Ascending aorta (tissue), 2 donors: ENCODE measurements around the gene GPR27. TPM values are rescaled to one million over a fixed set of nuclear protein-coding genes. Genes with fewer than 3 reads are reported as not detected.

Source experiments
- DNase-seq, 2 donors: peaks; one replicate each; pipeline ENCODE4 v3.0.0-alpha.2; 2019; ENCODE audit warnings: low spot score in 2 of 2
- H3K27ac ChIP-seq, 2 donors: fragments of 200-600 bp; sonication (generic); one replicate each; pipeline ENCODE4 v1.5.1; 2016 to 2017; ENCODE audit warnings: mild to moderate bottlenecking in 1 of 2
- H3K27me3 ChIP-seq: fragments of 200-600 bp; sonication (generic); one replicate; pipeline ENCODE4 v1.5.1; 2017
- H3K36me3 ChIP-seq, 2 donors: fragments of 200-600 bp; sonication (generic); one replicate each; pipeline ENCODE4 v1.5.1; 2016
- H3K4me1 ChIP-seq, 2 donors: fragments of 200-600 bp; sonication (generic); one replicate each; pipeline ENCODE4 v1.5.1; 2016 to 2017; ENCODE audit warnings: mild to moderate bottlenecking in 1 of 2
- H3K4me3 ChIP-seq, 2 donors: fragments of 200-600 bp; sonication (generic); one replicate each; pipeline ENCODE4 v1.5.1; 2016 to 2017; ENCODE audit warnings: mild to moderate bottlenecking in 1 of 2
- H3K9me3 ChIP-seq, 2 donors: fragments of 200-600 bp; sonication (generic); one replicate each; pipeline ENCODE4 v1.5.1; 2016
- CTCF ChIP-seq, 3 experiments: fragments of 200-600 bp in 2 of 3; fragments of 450-650 bp in 1 of 3; sonication (generic) in 2 of 3; IDR thresholded peaks; one replicate each; pipeline ENCODE4 v1.5.1; 2016 to 2019; ENCODE audit warnings: antibody characterized with exemption in 3 of 3, mild to moderate bottlenecking in 1 of 3, moderate library complexity in 1 of 3
- intact Hi-C: fragments of 100-400 bp; cut with DNase I; formaldehyde crosslinking; loops from one replicate; pipeline ENCODE4 v1.15.1; 2023
- total RNA-seq: library from RNA; depleted of rRNA; stranded (reverse); fragments of >200 nt; gene quantifications from one replicate; pipeline ENCODE4 v1.1.0, GENCODE V29; 2016

Gene GPR27
- total RNA-seq, 1 donor from 2014 or later: 2.4 TPM

- H3K4me1 ChIP-seq: peaks cover 0 to 6% of the 10 kb centered on the region in 2 donors
- H3K9me3 ChIP-seq: no peaks in the 10 kb centered on the region
- TF ChIP-seq CTCF (IDR thresholded peaks at IDR 0.05): no peak
- H3K36me3 ChIP-seq: no peaks in the 10 kb centered on the region
- no peaks in the 10 kb centered on the region for H3K27me3 ChIP-seq
- intact Hi-C loops: loop anchor here (10.0 kb wide), 1 partner anchor 1360 kb away; no protein-coding TSS in a partner anchor
- DNase-seq: peak in 1 of 2 donors; percentile 78
- H3K4me3 ChIP-seq: peak overlapping the region; percentile 86 to 95
- H3K27ac ChIP-seq: peak overlapping the region; percentile 50
Observed at GRCh38 chr3:71724584-71725270, 28.9 kb upstream of the GPR27 start.

GRCh38 chr3:71725271-71725991 lies 28.2 kb upstream of the GPR27 start, which contains the start of gene EIF4E3:
EIF4E3 (minus strand) TSS chr3:71725402; CDS start chr3:71725367, 35 bp downstream.
- intact Hi-C loops: loop anchor here (10.0 kb wide), 1 partner anchor 1359 kb away; no protein-coding TSS in a partner anchor
- peak in 1 of 2 donors; percentile 68 for DNase-seq
- H3K27ac ChIP-seq: peak within 1 kb of the TSS; percentile 63 to 74

GRCh38 chr3:71726146-71726545 lies 27.5 kb upstream of the GPR27 start:
- Histone ChIP-seq H3K27ac (no peak overlapping the region), H3K4me3 (peak overlapping the region in 1 of 2 donors; percentile 90), H3K36me3 (no peaks in the 10 kb centered on the region), H3K27me3 (no peaks in the 10 kb centered on the region), H3K4me1 (peaks cover 0 to 6% of the 10 kb centered on the region in 2 donors), H3K9me3 (no peaks in the 10 kb centered on the region)
- TF ChIP-seq CTCF (IDR thresholded peaks at IDR 0.05): no peak
- intact Hi-C loops: loop anchor here (10.0 kb wide), 1 partner anchor 1359 kb away; no protein-coding TSS in a partner anchor
- DNase-seq: no peak

More at GRCh38 chr3:71725271-71725991, 28.2 kb upstream of the GPR27 start, which contains the start of gene EIF4E3:
- H3K36me3 ChIP-seq: no peaks in the 10 kb centered on the region
- peak within 1 kb of the TSS; percentile 90 to 95 for H3K4me3 ChIP-seq
- no peak for TF ChIP-seq CTCF (IDR thresholded peaks at IDR 0.05)
- peaks cover 0 to 6% of the 10 kb centered on the region in 2 donors for H3K4me1 ChIP-seq
- no peaks in the 10 kb centered on the region for H3K9me3 ChIP-seq
- H3K27me3 ChIP-seq: no peaks in the 10 kb centered on the region

GRCh38 chr3:71728632-71729342 lies 24.9 kb upstream of the GPR27 start:
- intact Hi-C loops: loop anchor here (10.0 kb wide), 1 partner anchor 1356 kb away; no protein-coding TSS in a partner anchor

More at GRCh38 chr3:71728632-71729342, 24.9 kb upstream of the GPR27 start:
- Histone ChIP-seq H3K9me3 (no peaks in the 10 kb centered on the region), H3K27ac (no peak overlapping the region), H3K36me3 (no peaks in the 10 kb centered on the region), H3K27me3 (no peaks in the 10 kb centered on the region), H3K4me1 (peaks cover 0 to 6% of the 10 kb centered on the region in 2 donors), H3K4me3 (no peak overlapping the region)
- no peak for TF ChIP-seq CTCF (IDR thresholded peaks at IDR 0.05)
- no peak for DNase-seq
